Endothelial cell of umbilical vein (primary cell): ENCODE measurements around the gene AP5S1.

Experiments used
- CTCF ChIP-seq, 2 donors: IDR thresholded peaks; 1 replicate in 1 of 2; 2 replicates in 1 of 2; pipeline ENCODE4 v1.5.1; 2011; ENCODE audit warnings: low read length in 2 of 2, mild to moderate bottlenecking in 2 of 2, moderate library complexity in 2 of 2, control low read depth in 1 of 2, inconsistent platforms in 1 of 2, low read depth in 1 of 2; ENCODE audit not compliant: insufficient read depth in 1 of 2; ENCODE audit errors: extremely low read depth in 1 of 2
- EZH2 ChIP-seq: IDR thresholded peaks from 2 replicates; pipeline ENCODE4 v1.6.1; 2012; ENCODE audit warnings: borderline replicate concordance, low read depth, mild to moderate bottlenecking, moderate library complexity, low read length, inconsistent platforms; ENCODE audit not compliant: severe bottlenecking
- POLR2A ChIP-seq: IDR thresholded peaks from 2 replicates; pipeline ENCODE4 v1.6.1; 2012; ENCODE audit warnings: low read depth, mild to moderate bottlenecking, control low read depth, low read length

GRCh38 chr20:3801846-3802245 lies 18.5 kb upstream of the AP5S1 start:
- TF ChIP-seq EZH2 (no peak), POLR2A (no peak), CTCF (IDR thresholded peaks at IDR 0.05; ENCODE audit: extremely low read depth in 1 of 2, insufficient read depth in 1 of 2, low read depth in 1 of 2, low read length in 2 of 2) (no peak)
